Cardiac fibroblast (primary cell): ENCODE measurements around the gene ST6GALNAC3.

ENCODE experiments used
- DNase-seq, 2 donors: peaks; one replicate each; pipeline versions ENCODE4 v3.0.0 to v3.0.0-alpha.2; 2010; ENCODE audit warnings: low read depth in 2 of 2
- H3K4me3 ChIP-seq, 2 donors: replicated peaks in 1 of 2; 1 replicate in 1 of 2; 2 replicates in 1 of 2; pipeline ENCODE4 v1.5.1; 2011; ENCODE audit warnings: low read depth in 2 of 2, low read length in 2 of 2, mild to moderate bottlenecking in 2 of 2, moderate library complexity in 1 of 2
- CTCF ChIP-seq: IDR thresholded peaks from one replicate; pipeline ENCODE4 v1.5.1; 2011; ENCODE audit warnings: low read depth, mild to moderate bottlenecking, low read length, inconsistent platforms

ST6GALNAC3 gene

GRCh38 chr1:76229279-76230005, 154.9 kb downstream of the ST6GALNAC3 start:
- DNase-seq: no peak
- no peak for TF ChIP-seq CTCF
- no peak overlapping the region for H3K4me3 ChIP-seq

GRCh38 chr1:76230842-76231281, 156.3 kb downstream of the ST6GALNAC3 start:
- no peak for TF ChIP-seq CTCF
- no peak for DNase-seq
- H3K4me3 ChIP-seq: no peak overlapping the region

GRCh38 chr1:76231320-76231719, 156.8 kb downstream of the ST6GALNAC3 start:
- TF ChIP-seq CTCF: no peak
- no peak for DNase-seq
- no peak overlapping the region for H3K4me3 ChIP-seq

- no peak for DNase-seq
- no peak for TF ChIP-seq CTCF
- no peak overlapping the region for H3K4me3 ChIP-seq
These were observed 158.1 kb downstream of the ST6GALNAC3 start for GRCh38 chr1:76232666-76233065.

GRCh38 chr1:76234061-76234460, 159.5 kb downstream of the ST6GALNAC3 start:
- no peak for TF ChIP-seq CTCF
- H3K4me3 ChIP-seq: no peak overlapping the region
- no peak for DNase-seq

GRCh38 chr1:76237211-76237610, 162.7 kb downstream of the ST6GALNAC3 start:
- no peak for DNase-seq
- no peak overlapping the region for H3K4me3 ChIP-seq
- TF ChIP-seq CTCF: no peak
